Renal cortex interstitium (tissue), 11 donors: ENCODE results near the gene PLK1. TPM values are rescaled to one million over a fixed set of nuclear protein-coding genes. Genes with fewer than 3 reads are reported as not detected.

ENCODE experiments used
- DNase-seq, 11 donors: peaks; one replicate each; pipeline ENCODE4 v3.0.0-alpha.2; 2013; ENCODE audit warnings: low read depth in 9 of 11, low spot score in 4 of 11; ENCODE audit errors: extremely low read depth in 1 of 11
- polyA plus RNA-seq, 3 donors: library from polyadenylated mRNA; unstranded; fragments of 120-200 nt; gene quantifications; one replicate each; pipeline ENCODE4 v1.2.1, GENCODE V29; 2013; ENCODE audit not compliant: insufficient read length in 3 of 3

The PLK1 gene
- polyA plus RNA-seq, 3 donors, result 24.1 to 32.7 (median 31.2) TPM

DNA sequence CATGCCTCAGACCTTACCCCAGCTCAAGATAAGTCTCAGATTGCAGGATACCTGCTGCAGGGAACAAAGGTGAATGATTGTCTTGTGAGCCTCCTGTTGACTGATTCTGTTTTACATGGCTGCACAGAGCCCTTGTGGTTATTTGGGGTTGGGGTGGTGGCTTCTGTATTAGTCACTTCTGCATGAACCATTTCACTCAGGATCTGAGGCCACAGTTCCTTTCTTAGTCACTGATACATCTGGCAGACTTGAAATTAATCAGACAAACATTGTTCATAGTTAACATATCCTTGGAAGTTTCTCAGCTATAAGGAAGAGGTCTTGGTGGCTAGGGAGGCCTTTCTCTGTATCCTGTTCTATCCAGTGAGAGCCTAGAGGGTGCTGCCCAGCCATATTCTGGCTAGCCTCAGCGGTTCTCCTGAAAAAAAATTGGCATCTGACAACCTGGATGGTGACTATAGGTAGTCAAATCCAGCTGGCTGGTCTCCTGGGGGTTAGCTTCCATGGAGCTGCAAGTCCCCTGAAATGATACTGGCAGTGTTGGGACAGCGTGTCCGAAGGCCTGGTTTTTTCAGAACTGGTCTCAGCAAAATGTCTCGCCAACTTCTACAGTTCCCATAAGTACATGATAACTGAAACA, 8.4 kb upstream of the PLK1 start:
- no peak for DNase-seq

- DNase-seq, result peak in 1 of 11 donors; percentile 17
These were observed 4.6 kb upstream of the PLK1 start for GRCh38 chr16:23673971-23674614.

DNA sequence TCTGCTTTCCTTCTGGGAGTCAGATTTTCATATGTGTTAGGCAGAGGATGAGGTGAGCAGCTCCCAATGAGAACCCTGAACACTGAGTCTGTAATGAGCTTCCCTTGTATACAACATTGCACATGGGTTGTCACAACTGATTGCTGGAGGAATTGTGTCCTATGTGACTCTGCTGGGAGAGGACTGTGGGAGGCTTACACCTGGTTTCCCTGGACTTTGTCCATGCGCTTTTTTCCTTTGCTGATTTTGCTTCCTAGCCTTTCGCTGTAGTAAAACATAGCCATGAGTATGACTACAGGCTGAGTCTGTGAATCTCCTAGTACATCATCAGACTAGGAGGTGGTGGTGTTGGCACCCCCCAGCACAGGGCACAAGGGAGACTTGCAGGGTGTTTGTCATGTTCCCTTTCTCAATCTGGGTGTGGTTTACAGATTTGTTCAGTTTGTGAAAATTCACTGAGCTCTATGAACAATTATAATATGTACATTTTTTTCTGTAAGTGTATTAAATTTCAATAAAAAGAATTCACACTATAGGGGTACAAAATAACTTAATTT, 1.7 kb upstream of the PLK1 start:
- DNase-seq, result no peak

DNA sequence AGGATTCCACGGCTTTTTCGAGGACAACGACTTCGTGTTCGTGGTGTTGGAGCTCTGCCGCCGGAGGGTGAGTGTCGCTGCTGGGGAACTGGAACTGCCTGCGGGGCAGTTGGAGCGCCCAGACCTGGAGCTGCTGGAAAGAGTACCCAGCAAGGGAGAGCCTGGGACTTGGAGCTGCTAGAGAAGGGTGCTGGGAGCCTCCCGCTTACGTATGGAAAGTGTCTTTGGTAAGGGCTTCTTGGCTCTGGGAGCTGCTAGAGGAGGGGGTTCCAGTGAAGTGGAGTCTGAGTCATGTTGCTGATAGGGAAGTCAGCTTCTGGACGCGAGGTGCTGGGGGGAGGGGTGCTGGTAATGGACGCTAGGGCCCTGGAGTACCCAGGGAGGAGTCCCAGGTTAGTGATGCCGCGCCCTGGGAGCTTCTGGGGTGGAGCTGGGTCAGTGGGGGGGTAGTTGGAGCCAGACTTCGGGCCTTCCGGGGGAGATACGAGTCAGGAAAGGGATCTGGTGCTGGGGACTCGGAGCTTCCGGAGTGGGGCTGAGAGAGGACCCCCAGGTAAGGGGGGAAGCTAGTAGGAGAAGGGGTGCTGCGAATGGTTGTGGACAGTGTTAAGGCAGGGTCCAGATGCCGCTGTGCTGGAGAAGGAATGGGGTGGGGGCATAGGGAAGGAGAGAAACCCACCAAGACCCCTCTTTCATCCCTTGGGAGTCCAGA, 741 bp downstream of the PLK1 start:
- no peak for DNase-seq

DNA sequence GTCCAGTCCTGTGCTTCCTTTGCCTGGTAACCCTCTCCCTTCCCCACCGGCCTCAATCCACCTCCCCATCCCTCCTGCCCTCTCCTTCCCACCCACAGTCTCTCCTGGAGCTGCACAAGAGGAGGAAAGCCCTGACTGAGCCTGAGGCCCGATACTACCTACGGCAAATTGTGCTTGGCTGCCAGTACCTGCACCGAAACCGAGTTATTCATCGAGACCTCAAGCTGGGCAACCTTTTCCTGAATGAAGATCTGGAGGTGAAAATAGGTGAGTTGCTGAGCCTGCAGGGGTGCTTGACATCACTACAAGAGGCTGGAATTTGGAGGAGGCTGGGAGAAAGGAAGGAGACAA, 1.3 kb downstream of the PLK1 start:
- DNase-seq, result no peak

DNA sequence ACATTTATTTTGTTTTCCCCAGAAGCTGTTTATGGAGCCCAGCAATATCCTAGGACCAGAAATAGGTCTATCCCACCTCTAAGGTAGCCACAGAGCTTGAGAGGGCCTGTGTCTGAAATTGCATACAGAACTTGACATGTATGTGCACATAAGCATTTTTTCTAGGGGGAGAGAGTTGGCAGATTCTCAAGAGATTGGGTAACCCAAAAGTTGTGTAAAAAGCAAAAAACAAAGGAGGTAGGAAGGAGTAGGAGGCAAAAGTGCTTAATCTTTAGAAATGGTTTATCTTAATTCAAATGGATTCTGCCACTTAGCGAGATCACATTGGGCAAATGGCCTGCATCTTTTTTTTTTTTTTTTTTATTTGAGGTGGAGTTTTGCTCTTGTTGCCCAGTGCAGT, 3.5 kb downstream of the PLK1 start:
- no peak for DNase-seq

DNA sequence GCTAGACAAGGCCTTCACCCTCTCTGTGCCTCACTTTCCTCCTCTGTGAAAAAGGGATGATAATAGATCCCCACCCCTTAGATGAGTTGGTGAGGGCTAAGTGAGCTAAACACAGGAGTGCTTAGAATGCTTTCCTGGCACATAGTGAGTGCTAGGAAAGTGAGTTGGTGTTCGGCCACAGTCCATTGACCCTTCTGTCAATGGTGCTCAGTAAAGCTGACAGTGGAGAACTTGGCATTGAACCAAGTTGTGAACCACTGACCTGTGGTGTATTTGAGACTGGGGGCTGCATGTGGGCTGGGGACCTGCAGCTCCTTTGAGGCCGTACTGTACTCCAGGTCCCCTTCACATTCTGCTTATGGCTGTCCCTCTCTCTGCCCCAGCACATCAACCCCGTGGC, 4.8 kb downstream of the PLK1 start:
- DNase-seq, result no peak

- DNase-seq, result no peak
These were observed 8.5 kb downstream of the PLK1 start for GRCh38 chr16:23687034-23687808.

DNA sequence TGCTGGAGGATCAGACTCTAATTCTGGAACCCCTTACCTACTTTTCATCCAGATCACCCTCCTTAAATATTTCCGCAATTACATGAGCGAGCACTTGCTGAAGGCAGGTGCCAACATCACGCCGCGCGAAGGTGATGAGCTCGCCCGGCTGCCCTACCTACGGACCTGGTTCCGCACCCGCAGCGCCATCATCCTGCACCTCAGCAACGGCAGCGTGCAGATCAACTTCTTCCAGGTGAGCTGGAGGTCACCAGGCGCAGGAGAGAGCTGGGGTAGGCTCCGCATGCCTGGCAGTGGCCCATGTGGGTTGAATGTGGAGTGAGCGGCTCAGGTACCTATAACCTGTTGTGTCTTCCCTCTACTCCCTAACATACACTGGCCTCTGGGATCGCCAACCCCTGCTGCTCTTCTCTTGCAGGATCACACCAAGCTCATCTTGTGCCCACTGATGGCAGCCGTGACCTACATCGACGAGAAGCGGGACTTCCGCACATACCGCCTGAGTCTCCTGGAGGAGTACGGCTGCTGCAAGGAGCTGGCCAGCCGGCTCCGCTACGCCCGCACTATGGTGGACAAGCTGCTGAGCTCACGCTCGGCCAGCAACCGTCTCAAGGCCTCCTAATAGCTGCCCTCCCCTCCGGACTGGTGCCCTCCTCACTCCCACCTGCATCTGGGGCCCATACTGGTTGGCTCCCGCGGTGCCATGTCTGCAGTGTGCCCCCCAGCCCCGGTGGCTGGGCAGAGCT, 10.9 kb downstream of the PLK1 start:
- DNase-seq, result no peak

GRCh38 chr16:23690771-23691482, 12.2 kb downstream of the PLK1 start:
- no peak for DNase-seq

- DNase-seq, result no peak
These were observed 12.9 kb downstream of the PLK1 start for GRCh38 chr16:23691483-23692189.

DNA sequence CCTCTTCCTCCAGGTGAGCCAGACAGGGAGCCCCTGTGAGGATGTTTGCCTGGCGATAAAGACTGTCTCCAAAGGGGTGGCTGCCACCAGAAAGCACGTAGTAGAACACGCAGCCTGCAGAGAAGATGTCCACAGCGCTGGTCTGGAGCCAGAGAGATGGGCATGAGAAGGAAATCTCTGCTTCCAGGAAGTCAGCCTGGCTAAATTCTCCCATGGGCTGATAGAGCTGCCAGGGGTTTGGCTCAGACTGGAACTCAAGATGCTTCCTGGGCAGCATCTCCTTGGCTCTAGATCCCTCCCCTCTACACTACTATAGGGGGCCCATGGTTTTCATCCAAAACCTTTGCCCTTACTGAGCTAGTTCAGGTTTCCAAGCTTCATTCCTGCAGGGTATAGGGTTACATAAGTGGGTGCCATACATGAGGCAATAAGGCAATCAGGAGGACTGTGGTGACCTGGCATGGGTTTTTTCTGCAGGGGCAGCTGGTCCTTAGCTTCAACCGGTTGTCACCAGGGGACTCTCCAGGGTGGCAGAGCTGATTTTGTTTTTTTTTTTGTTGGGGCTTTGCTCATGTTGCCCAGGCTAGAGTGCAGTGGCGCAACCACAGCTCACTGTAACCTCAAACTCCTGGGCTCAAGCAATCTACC, 13.6 kb downstream of the PLK1 start:
- DNase-seq, result no peak

DNA sequence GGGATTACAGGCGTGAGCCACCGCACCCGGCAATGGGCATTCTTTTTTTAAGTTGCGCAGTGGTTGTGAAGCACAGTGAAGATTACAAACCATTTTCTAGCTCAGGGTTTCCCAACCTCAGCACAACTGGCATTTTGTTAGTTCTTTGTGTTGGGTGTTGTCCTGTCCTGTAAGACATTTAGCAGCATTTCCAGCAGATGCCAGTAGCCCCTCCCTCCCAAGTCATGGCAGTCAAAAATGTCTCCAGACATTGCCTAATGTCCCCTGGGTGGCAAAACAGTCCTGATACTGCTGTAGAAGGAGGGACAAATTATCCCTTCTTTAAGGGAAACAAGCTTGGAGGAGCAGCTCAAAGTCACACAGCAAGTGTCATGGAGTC, 15.6 kb downstream of the PLK1 start:
- no peak for DNase-seq

GRCh38 chr16:23694644-23695373, 16.1 kb downstream of the PLK1 start:
- DNase-seq, result peak in 5 of 11 donors; percentile 23 to 51 (median 37)

DNA sequence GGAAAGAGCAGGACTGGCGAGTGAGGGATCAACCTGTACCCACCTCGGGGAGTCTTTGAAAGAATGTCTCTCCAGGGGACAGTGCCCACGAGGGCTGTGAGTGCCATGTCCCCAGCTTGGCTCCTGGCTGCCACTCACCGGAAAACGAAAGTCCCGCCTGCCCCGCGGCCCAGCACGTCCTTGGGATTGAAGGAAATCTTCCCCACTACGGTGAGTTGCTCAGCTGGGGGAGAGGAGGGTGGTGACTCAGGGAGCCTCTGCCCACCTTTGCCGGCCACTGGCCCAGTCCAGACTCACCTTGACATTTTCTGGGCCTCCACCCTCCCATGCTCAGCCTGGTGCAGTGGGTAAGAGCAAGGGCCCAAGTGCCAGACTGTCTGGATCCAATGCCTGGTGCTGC, 17.1 kb downstream of the PLK1 start:
- DNase-seq, result no peak

DNA sequence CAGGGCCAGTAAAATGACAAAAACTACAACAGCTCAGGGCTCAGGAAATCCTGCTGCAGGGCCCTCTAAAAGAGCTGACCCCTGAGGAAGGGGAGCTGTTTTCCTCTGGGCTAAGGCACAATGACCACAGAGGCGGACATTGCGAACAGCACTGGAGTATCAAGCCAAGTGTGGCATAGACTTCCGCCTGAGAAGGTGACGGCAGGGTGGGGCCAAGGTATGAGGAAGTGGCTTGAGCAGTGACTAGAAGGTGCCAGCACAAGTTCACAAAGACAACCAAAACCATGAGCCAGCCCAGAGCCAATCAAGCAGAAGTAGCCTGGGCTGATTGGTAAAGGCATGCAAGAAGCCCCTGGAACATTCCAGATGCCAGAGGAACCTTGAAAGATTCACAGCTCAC, 20.4 kb downstream of the PLK1 start:
- DNase-seq, result no peak

DNA sequence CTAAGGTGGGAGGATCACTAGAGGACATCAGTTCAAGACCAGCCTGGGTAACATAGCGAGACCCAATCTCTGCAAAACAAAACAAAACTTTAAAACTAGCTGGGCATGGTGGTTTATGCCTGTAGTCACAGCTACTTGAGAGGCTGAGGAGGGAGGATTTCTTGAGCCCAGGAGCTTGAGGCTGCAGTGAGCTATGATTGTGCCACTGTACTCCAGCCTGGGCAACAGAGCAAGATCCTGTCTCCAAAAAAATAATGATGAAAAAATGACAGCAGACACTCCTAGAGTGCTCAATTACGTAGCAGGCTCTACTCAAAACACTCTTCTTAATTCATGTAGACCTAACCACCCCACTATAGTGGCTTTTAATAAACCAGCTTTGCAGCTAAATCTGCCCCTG, 21.4 kb downstream of the PLK1 start:
- no peak for DNase-seq
